Breast epithelium (tissue), 4 donors: Measurements from ENCODE around the gene POGLUT2. TPM values are rescaled to one million over a fixed set of nuclear protein-coding genes. Genes with fewer than 3 reads are reported as not detected.

Source experiments
- DNase-seq, 2 donors: peaks; one replicate each; pipeline ENCODE4 v3.0.0-alpha.2; 2019; ENCODE audit warnings: low spot score in 2 of 2
- H3K27ac ChIP-seq, 2 donors: fragments of 200-600 bp; sonication (generic) in 1 of 2; one replicate each; pipeline ENCODE4 v1.5.1; 2016 to 2019; ENCODE audit warnings: mild to moderate bottlenecking in 1 of 2
- H3K27me3 ChIP-seq, 2 donors: fragments of 200-600 bp; sonication (generic) in 1 of 2; one replicate each; pipeline versions ENCODE4 v1.5.1 to v1.6.0; 2017 to 2019; ENCODE audit warnings: control low read depth in 1 of 2, mild to moderate bottlenecking in 1 of 2
- H3K36me3 ChIP-seq: fragments of 200-600 bp; one replicate; pipeline ENCODE4 v1.5.1; 2019
- H3K4me1 ChIP-seq, 2 donors: fragments of 200-600 bp; sonication (generic); one replicate each; pipeline ENCODE4 v1.5.1; 2016 to 2019; ENCODE audit warnings: control low read depth in 1 of 2
- H3K4me3 ChIP-seq, 3 donors: fragments of 200-600 bp; sonication (generic); 1 replicate in 2 of 3; 2 replicates in 1 of 3; pipeline ENCODE4 v1.5.1; 2016 to 2019; ENCODE audit warnings: mild to moderate bottlenecking in 3 of 3, moderate library complexity in 2 of 3
- H3K9me3 ChIP-seq, 2 donors: fragments of 200-600 bp; sonication (generic) in 1 of 2; one replicate each; pipeline ENCODE4 v1.5.1; 2016 to 2019; ENCODE audit warnings: control low read depth in 1 of 2
- CTCF ChIP-seq, 3 donors: fragments of 450-650 bp; IDR thresholded peaks; one replicate each; pipeline ENCODE4 v1.5.1; 2016 to 2017; ENCODE audit warnings: antibody characterized with exemption in 3 of 3, mild to moderate bottlenecking in 3 of 3, moderate library complexity in 3 of 3
- POLR2A ChIP-seq: fragments of 450-650 bp; IDR thresholded peaks from one replicate; pipeline ENCODE4 v1.6.1; 2016; ENCODE audit warnings: antibody characterized with exemption, mild to moderate bottlenecking, moderate library complexity
- POLR2AphosphoS5 ChIP-seq, 3 donors: sonication (generic); formaldehyde crosslinking; IDR thresholded peaks; one replicate each; pipeline ENCODE4 v1.6.1; 2017; ENCODE audit warnings: antibody characterized with exemption in 3 of 3
- intact Hi-C: fragments of 100-400 bp; cut with DNase I; formaldehyde crosslinking; loops from one replicate; pipeline ENCODE4 v1.15.1; 2023; ENCODE audit warnings: low total_unique reads
- total RNA-seq, 3 donors: library from RNA; depleted of rRNA; stranded (reverse); fragments of >200 nt; gene quantifications; one replicate each; pipeline ENCODE4 v1.1.0, GENCODE V29; 2016

The POGLUT2 gene
- total RNA-seq, 3 donors from 2014 or later, result 3.2 to 5.9 (median 5.9) TPM

DNA sequence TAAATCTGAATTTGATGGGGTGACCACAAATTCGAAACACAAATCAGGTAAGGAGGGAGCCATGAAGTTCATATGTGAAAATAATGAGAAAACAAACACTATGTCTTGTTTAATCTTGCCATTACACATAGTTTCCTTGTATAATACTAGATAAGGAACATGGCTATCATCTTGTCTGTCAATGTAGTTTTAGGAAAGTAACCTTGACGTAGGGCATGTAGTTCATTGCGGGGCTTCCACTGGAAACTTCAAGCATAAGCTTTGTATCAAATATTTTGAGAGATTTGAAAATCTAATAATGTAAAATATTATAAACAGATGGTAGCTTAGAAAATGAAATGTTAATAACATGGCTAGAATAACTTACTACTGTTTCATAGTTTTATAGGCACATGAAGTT, 8.9 kb upstream of the POGLUT2 start:
- DNase-seq, result no peak
- Histone ChIP-seq H3K36me3 (no peaks in the 10 kb centered on the region), H3K27ac (no peak overlapping the region), H3K4me3 (no peak overlapping the region), H3K4me1 (no peaks in the 10 kb centered on the region), H3K9me3 (peaks cover 5 to 10% of the 10 kb centered on the region in 2 donors), H3K27me3 (no peaks in the 10 kb centered on the region)
- intact Hi-C loops, result no loop called here
- TF ChIP-seq POLR2A (no peak), POLR2AphosphoS5 (IDR thresholded peaks at IDR 0.05) (no peak), CTCF (IDR thresholded peaks at IDR 0.05) (no peak)

DNA sequence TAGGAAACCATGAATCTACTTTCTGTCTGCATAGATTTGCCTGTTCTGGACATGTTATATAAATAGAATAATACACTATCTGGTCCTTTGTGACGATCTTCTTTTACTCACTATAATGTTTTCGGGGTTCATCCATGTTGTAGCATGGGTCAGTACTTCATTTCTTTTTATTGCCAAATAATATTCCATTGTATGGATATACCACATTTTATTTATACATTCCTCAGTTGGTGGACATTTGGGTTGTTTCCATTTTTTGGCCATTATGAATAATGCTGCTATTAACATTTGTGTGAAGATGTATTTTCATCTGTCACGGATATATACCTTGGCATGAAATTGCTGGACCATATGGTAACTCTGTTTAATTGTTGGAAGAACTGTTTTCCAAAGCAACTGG, 6.9 kb upstream of the POGLUT2 start:
- H3K27ac ChIP-seq, result no peak overlapping the region
- DNase-seq, result no peak
- no peak for TF ChIP-seq POLR2AphosphoS5 (IDR thresholded peaks at IDR 0.05)
- no peak for TF ChIP-seq POLR2A
- TF ChIP-seq CTCF (IDR thresholded peaks at IDR 0.05), result no peak
- no peaks in the 10 kb centered on the region for H3K4me1 ChIP-seq
- H3K36me3 ChIP-seq, result no peaks in the 10 kb centered on the region
- peaks cover 0 to 2% of the 10 kb centered on the region in 2 donors for H3K9me3 ChIP-seq
- intact Hi-C loops, result no loop called here
- no peaks in the 10 kb centered on the region for H3K27me3 ChIP-seq
- H3K4me3 ChIP-seq, result no peak overlapping the region

- H3K27me3 ChIP-seq, result no peaks in the 10 kb centered on the region
- DNase-seq, result peak; percentile 43 to 63
- H3K9me3 ChIP-seq, result no peaks in the 10 kb centered on the region
- TF ChIP-seq POLR2AphosphoS5 (IDR thresholded peaks at IDR 0.05) (peak in 1 of 3 donors; percentile 55), POLR2A (no peak), CTCF (IDR thresholded peaks at IDR 0.05) (peak in 2 of 3 donors; percentile 31 to 45)
- peak overlapping the region; percentile 74 to 78 for H3K27ac ChIP-seq
- intact Hi-C loops, result no loop called here
- no peaks in the 10 kb centered on the region for H3K36me3 ChIP-seq
- peaks cover 0 to 7% of the 10 kb centered on the region in 2 donors for H3K4me1 ChIP-seq
- peak overlapping the region; percentile 76 to 84 (median 79) for H3K4me3 ChIP-seq
Measured at GRCh38 chr13:102800145-102801041, 1.6 kb upstream of the POGLUT2 start.

- Histone ChIP-seq H3K36me3 (no peaks in the 10 kb centered on the region), H3K27me3 (no peaks in the 10 kb centered on the region), H3K9me3 (no peaks in the 10 kb centered on the region), H3K4me3 (peak overlapping the region; percentile 76 to 84 (median 79)), H3K4me1 (peaks cover 0 to 7% of the 10 kb centered on the region in 2 donors), H3K27ac (peak overlapping the region; percentile 74 to 78)
- no peak for DNase-seq
- intact Hi-C loops, result loop anchor here (1.0 kb wide), 1 partner anchor 26 kb away; the partner anchor contains the start of gene TEX30
- TF ChIP-seq CTCF (IDR thresholded peaks at IDR 0.05) (no peak), POLR2AphosphoS5 (IDR thresholded peaks at IDR 0.05) (no peak), POLR2A (no peak)
Measured at GRCh38 chr13:102799426-102800144, 809 bp upstream of the POGLUT2 start.
